ENCODE data around the gene AP1S1.

DNA sequence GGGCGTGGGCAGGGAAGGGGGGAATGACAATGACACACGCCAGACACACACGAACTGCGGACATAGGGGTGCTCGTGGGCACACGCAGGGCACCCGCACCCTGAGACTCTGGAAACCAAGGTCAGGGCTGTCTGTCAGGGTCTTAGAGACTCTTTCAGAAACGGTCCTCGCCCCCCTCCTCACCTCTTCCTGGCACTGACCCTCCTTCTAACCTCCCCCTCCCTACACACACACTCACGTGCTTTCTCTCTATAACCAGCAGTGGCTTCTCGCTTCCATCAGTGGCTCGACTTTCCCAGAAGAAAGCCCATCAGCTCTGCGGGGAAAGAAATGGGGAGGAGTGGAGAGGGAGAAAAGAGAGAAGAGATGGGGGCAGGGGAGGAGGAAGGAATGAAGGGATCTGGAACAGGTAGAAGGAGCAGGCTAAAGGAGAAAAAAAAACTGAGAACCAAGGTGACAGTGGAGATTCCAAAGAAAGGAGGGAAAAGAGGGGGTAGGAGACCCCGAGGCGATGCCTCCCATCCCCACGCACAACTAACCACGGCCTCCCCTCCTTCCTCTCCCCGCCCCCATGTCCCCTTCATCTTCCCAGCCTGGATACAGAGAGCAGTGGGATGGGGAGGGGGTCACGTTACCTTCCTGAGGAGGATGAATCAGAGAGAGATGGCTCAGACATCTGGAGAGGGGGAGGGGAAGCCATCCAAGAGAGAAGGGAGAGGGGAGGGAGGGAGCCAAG lies 12.8 kb downstream of the AP1S1 start:
- TF ChIP-seq, protein P1, sequence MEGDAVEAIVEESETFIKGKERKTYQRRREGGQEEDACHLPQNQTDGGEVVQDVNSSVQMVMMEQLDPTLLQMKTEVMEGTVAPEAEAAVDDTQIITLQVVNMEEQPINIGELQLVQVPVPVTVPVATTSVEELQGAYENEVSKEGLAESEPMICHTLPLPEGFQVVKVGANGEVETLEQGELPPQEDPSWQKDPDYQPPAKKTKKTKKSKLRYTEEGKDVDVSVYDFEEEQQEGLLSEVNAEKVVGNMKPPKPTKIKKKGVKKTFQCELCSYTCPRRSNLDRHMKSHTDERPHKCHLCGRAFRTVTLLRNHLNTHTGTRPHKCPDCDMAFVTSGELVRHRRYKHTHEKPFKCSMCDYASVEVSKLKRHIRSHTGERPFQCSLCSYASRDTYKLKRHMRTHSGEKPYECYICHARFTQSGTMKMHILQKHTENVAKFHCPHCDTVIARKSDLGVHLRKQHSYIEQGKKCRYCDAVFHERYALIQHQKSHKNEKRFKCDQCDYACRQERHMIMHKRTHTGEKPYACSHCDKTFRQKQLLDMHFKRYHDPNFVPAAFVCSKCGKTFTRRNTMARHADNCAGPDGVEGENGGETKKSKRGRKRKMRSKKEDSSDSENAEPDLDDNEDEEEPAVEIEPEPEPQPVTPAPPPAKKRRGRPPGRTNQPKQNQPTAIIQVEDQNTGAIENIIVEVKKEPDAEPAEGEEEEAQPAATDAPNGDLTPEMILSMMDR (IDR thresholded peaks at IDR 0.05; ENCODE audit: poor library complexity) = no peak
- TF ChIP-seq EZH2 (IDR thresholded peaks at IDR 0.05; ENCODE audit: borderline replicate concordance) (no peak), EZH2phosphoT487 (IDR thresholded peaks at IDR 0.05; ENCODE audit: low read depth, severe bottlenecking, unreplicated experiment) (no peak)
